SK-N-SH treated with all-trans-retinoic acid at 6 μM for 48 hours (cell line): Measurements from ENCODE around the gene BACH2.
A peak's percentile ranks its signal among the peaks of the same experiment; 100 is the strongest.

Source experiments
- ATAC-seq: fragments of 200-7000 bp; cut with Tn5 transposase; 3 replicates; pipeline ENCODE4 v1.9.1; 2020; ENCODE audit warnings: mild to moderate bottlenecking, moderate library complexity
- ARNTL ChIP-seq: fragments of 450-650 bp; formaldehyde crosslinking; IDR thresholded peaks from 2 replicates; pipeline ENCODE4 v1.5.0; 2020; ENCODE audit warnings: low read depth, mild to moderate bottlenecking, moderate library complexity, borderline replicate concordance
- BACH2 ChIP-seq: fragments of 250-450 bp; sonication (Bioruptor Pico); IDR thresholded peaks from 2 replicates; pipeline ENCODE4 v1.9.0; 2021; ENCODE audit warnings: mild to moderate bottlenecking, borderline replicate concordance
- CREB5 ChIP-seq: fragments of 250-450 bp; sonication (Bioruptor Pico); IDR thresholded peaks from 2 replicates; pipeline ENCODE4 v1.5.1; 2020; ENCODE audit warnings: low read depth, mild to moderate bottlenecking, moderate library complexity
- CSDC2 ChIP-seq: fragments of 250-450 bp; sonication (Bioruptor Pico); IDR thresholded peaks from 2 replicates; pipeline ENCODE4 v1.5.0; 2020; ENCODE audit warnings: mild to moderate bottlenecking, moderate library complexity
- ESRRG ChIP-seq: fragments of 250-450 bp; sonication (Bioruptor Pico); IDR thresholded peaks from 2 replicates; pipeline ENCODE4 v1.6.1; 2021; ENCODE audit warnings: mild to moderate bottlenecking
- GLIS3 ChIP-seq: fragments of 250-450 bp; sonication (Bioruptor Pico); IDR thresholded peaks from 2 replicates; pipeline ENCODE4 v1.5.0; 2020; ENCODE audit warnings: mild to moderate bottlenecking, moderate library complexity
- ISL1 ChIP-seq: fragments of 250-450 bp; sonication (Bioruptor Pico); IDR thresholded peaks from 2 replicates; pipeline ENCODE4 v2.1.2; 2022; ENCODE audit warnings: mild to moderate bottlenecking, moderate library complexity
- OSR1 ChIP-seq: fragments of 250-450 bp; sonication (Bioruptor Pico); IDR thresholded peaks from 2 replicates; pipeline ENCODE4 v1.8.0; 2022; ENCODE audit warnings: moderate library complexity, mild to moderate bottlenecking, inconsistent platforms
- PATZ1 ChIP-seq: fragments of 250-450 bp; sonication (Bioruptor Pico); IDR thresholded peaks from 2 replicates; pipeline ENCODE4 v1.8.0; 2020; ENCODE audit warnings: mild to moderate bottlenecking, moderate library complexity, borderline replicate concordance
- PPARA ChIP-seq: fragments of 250-450 bp; sonication (Bioruptor Pico); IDR thresholded peaks from 2 replicates; pipeline ENCODE4 v1.5.0; 2020; ENCODE audit warnings: mild to moderate bottlenecking, borderline replicate concordance
- RARB ChIP-seq: fragments of 250-450 bp; sonication (Bioruptor Pico); IDR thresholded peaks from 2 replicates; pipeline ENCODE4 v1.8.0; 2021; ENCODE audit warnings: mild to moderate bottlenecking, moderate library complexity
- SNAI2 ChIP-seq: fragments of 250-450 bp; sonication (Bioruptor Pico); IDR thresholded peaks from 2 replicates; pipeline ENCODE4 v1.5.0; 2020; ENCODE audit warnings: mild to moderate bottlenecking, moderate library complexity
- TCF4 ChIP-seq: fragments of 250-450 bp; sonication (Bioruptor Pico); IDR thresholded peaks from 2 replicates; pipeline ENCODE4 v1.8.0; 2021; ENCODE audit warnings: mild to moderate bottlenecking, moderate library complexity, borderline replicate concordance
- TOX ChIP-seq: fragments of 250-450 bp; sonication (Bioruptor Pico); IDR thresholded peaks from 2 replicates; pipeline ENCODE4 v1.8.0; 2021; ENCODE audit warnings: mild to moderate bottlenecking, moderate library complexity, borderline replicate concordance
- TSHZ2 ChIP-seq: fragments of 250-450 bp; sonication (Bioruptor Pico); IDR thresholded peaks from 2 replicates; pipeline ENCODE4 v1.5.0; 2020; ENCODE audit warnings: mild to moderate bottlenecking, moderate library complexity
- ZC3H10 ChIP-seq: fragments of 250-450 bp; sonication (Bioruptor Pico); IDR thresholded peaks from 2 replicates; pipeline ENCODE4 v1.5.1; 2021; ENCODE audit warnings: mild to moderate bottlenecking, moderate library complexity
- ZFP3 ChIP-seq: fragments of 250-450 bp; sonication (Bioruptor Pico); IDR thresholded peaks from 2 replicates; pipeline ENCODE4 v1.5.0; 2020; ENCODE audit warnings: mild to moderate bottlenecking, moderate library complexity
- ZFP30 ChIP-seq: fragments of 450-650 bp; formaldehyde crosslinking; IDR thresholded peaks from 2 replicates; pipeline ENCODE4 v1.5.0; 2022; ENCODE audit warnings: mild to moderate bottlenecking, moderate library complexity
- ZNF565 ChIP-seq: fragments of 450-650 bp; formaldehyde crosslinking; conservative IDR thresholded peaks from 2 replicates; pipeline ENCODE4 v1.5.0; 2020; ENCODE audit warnings: low read depth, mild to moderate bottlenecking, moderate library complexity
- ZNF70 ChIP-seq: fragments of 450-650 bp; formaldehyde crosslinking; IDR thresholded peaks from 2 replicates; pipeline ENCODE4 v1.5.0; 2020; ENCODE audit warnings: mild to moderate bottlenecking, moderate library complexity
- ZNF8 ChIP-seq: fragments of 450-650 bp; formaldehyde crosslinking; IDR thresholded peaks from 2 replicates; pipeline ENCODE4 v1.5.0; 2020; ENCODE audit warnings: mild to moderate bottlenecking, moderate library complexity
- TF ChIP-seq, protein P1 (sequence below): fragments of 250-450 bp; sonication (Bioruptor Pico); IDR thresholded peaks from 2 replicates; pipeline ENCODE4 v1.8.0; 2021; ENCODE audit warnings: low read depth, mild to moderate bottlenecking, moderate library complexity, borderline replicate concordance

Gene BACH2

DNA sequence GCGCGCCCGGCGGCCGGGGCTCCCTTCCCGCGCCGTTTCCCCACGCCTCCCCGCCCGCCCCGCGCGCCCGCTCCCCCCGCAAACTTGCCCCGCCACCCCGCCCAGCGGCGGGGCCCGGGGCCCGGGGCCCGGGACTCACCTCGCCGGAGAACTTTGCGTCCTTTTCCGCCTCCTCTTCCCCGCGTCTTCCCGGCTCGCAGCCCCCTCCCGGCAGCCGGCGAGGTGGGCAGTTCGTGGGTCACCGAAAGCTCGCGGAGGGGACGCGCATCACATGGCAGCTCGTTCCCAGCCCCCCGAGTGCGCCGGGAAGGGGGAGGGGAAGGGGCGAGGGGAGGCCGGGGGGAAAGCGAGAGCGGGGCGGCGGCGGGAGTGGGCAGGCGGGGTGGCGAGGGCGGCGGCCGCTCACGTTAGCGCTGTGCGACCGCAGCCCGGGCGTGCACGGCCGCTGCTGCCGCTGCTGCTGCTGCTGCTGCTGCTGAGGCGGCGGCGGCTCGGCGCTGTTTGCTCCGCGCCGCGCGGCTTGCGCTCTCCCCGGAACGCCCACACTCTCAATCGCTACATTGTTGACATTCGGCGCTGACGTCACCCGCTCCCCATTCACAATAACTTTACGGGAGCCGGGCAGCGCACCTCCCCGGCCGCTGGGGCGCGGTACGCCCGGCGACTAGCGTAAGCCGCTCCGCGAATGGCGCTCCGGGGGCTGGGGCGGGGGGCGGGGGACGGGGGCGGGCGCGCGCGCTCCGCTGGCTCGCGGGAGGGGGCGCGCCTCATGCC, at the start of gene BACH2:
Gene BACH2 (minus strand): TSS at position 503 of the 774 bp plus-strand sequence. CDS start 287,999 bp downstream, outside the sequence.
- TF ChIP-seq ESRRG (CRISPR knock-in tag) (no peak), TOX (CRISPR knock-in tag) (no peak), GLIS3 (no peak), TCF4 (CRISPR knock-in tag) (no peak), SNAI2 (CRISPR knock-in tag) (no peak), CSDC2 (no peak), BACH2 (CRISPR knock-in tag) (no peak), ZNF565 (CRISPR knock-in tag) (no peak), PATZ1 (CRISPR knock-in tag) (no peak), PPARA (CRISPR knock-in tag) (no peak), ZFP30 (CRISPR knock-in tag) (no peak), OSR1 (CRISPR knock-in tag) (no peak), TSHZ2 (CRISPR knock-in tag) (no peak), ISL1 (CRISPR knock-in tag) (no peak), ARNTL (CRISPR knock-in tag) (no peak)
- TF ChIP-seq, protein P1, sequence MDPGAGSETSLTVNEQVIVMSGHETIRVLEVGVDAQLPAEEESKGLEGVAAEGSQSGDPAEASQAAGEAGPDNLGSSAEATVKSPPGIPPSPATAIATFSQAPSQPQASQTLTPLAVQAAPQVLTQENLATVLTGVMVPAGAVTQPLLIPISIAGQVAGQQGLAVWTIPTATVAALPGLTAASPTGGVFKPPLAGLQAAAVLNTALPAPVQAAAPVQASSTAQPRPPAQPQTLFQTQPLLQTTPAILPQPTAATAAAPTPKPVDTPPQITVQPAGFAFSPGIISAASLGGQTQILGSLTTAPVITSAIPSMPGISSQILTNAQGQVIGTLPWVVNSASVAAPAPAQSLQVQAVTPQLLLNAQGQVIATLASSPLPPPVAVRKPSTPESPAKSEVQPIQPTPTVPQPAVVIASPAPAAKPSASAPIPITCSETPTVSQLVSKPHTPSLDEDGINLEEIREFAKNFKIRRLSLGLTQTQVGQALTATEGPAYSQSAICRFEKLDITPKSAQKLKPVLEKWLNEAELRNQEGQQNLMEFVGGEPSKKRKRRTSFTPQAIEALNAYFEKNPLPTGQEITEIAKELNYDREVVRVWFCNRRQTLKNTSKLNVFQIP (CRISPR knock-in tag), result no peak
- peak; percentile 72 for ATAC-seq

DNA sequence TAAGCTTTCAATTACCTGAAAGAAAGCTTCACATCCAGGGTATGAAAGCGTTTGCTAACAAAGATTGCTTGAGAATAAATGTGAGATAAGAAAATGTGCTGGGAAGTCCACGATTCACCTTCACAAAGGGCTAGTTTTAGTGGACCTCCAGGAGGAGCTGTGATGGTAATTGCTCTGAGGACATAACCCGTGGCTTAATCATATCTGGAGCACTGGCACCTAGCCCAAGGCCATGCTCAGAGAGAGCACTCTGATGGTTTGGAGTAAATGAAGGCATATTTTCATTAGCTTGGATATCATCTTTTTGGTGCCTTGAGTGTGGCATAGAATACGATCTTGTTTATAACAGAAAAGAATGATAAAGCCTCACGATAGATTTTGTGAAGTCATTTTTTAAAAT, 46.9 kb upstream of the BACH2 start:
- TF ChIP-seq TSHZ2 (CRISPR knock-in tag) (no peak), TCF4 (CRISPR knock-in tag) (no peak), ISL1 (CRISPR knock-in tag) (peak; percentile 15; the same call in 1 of the 2 replicates)
- ATAC-seq, result peak; percentile 66

- no peak for ATAC-seq
- TF ChIP-seq, protein P1 (CRISPR knock-in tag), result no peak
- TF ChIP-seq PATZ1 (CRISPR knock-in tag) (no peak), ZNF70 (CRISPR knock-in tag) (no peak), ZNF565 (CRISPR knock-in tag) (no peak), ZC3H10 (CRISPR knock-in tag) (no peak), ISL1 (CRISPR knock-in tag) (no peak), RARB (no peak), TCF4 (CRISPR knock-in tag) (no peak), ZNF8 (CRISPR knock-in tag) (no peak), TOX (CRISPR knock-in tag) (no peak), CREB5 (CRISPR knock-in tag) (no peak), ZFP3 (CRISPR knock-in tag) (no peak), ESRRG (CRISPR knock-in tag) (no peak), ARNTL (CRISPR knock-in tag) (no peak)
These were observed 41.8 kb upstream of the BACH2 start for GRCh38 chr6:90338409-90338808.
